Smooth muscle cell (in vitro differentiated cells): ENCODE data around the gene TAAR1. TPM values are rescaled to one million over a fixed set of nuclear protein-coding genes. Genes with fewer than 3 reads are reported as not detected.
A peak's percentile ranks its signal among the peaks of the same experiment; 100 is the strongest.

Source experiments
- DNase-seq: peaks from one replicate; lab custom pipeline; 2025; ENCODE audit not compliant: unreplicated experiment; lab: John Stamatoyannopoulos, UW
- H2AFZ ChIP-seq: fragments of 200-600 bp; sonication (generic); 2 replicates; pipeline ENCODE4 v1.6.0; 2016; ENCODE audit warnings: antibody characterized with exemption, low read depth, mild to moderate bottlenecking
- H3F3A ChIP-seq: fragments of 200-600 bp; sonication (generic); 2 replicates; pipeline ENCODE4 v1.6.0; 2017; ENCODE audit warnings: antibody characterized with exemption, low read depth
- H3K27ac ChIP-seq: fragments of 200-600 bp; sonication (generic); 2 replicates; pipeline ENCODE4 v1.5.1; 2016; ENCODE audit warnings: low read depth, mild to moderate bottlenecking
- H3K27me3 ChIP-seq: fragments of 200-600 bp; sonication (generic); 2 replicates; pipeline ENCODE4 v1.6.1; 2016; ENCODE audit warnings: low read depth, mild to moderate bottlenecking
- H3K36me3 ChIP-seq: fragments of 200-600 bp; sonication (generic); 2 replicates; pipeline ENCODE4 v1.5.1; 2016; ENCODE audit warnings: low read depth
- H3K4me1 ChIP-seq: fragments of 200-600 bp; sonication (generic); 2 replicates; pipeline ENCODE4 v1.5.1; 2016; ENCODE audit warnings: low read depth
- H3K4me2 ChIP-seq: fragments of 200-600 bp; sonication (generic); 2 replicates; pipeline ENCODE4 v1.6.0; 2016; ENCODE audit warnings: mild to moderate bottlenecking
- H3K4me3 ChIP-seq: fragments of 200-600 bp; sonication (generic); 2 replicates; pipeline ENCODE4 v1.5.1; 2016; ENCODE audit warnings: mild to moderate bottlenecking
- H3K79me2 ChIP-seq: fragments of 200-600 bp; sonication (generic); 2 replicates; pipeline ENCODE4 v1.6.0; 2016; ENCODE audit warnings: low read depth, mild to moderate bottlenecking
- H3K9ac ChIP-seq: fragments of 200-600 bp; sonication (generic); 2 replicates; pipeline ENCODE4 v1.6.0; 2016; ENCODE audit warnings: low read depth
- H3K9me3 ChIP-seq: fragments of 200-600 bp; sonication (generic); replicated peaks from 2 replicates; pipeline ENCODE4 v1.5.1; 2016; ENCODE audit warnings: low read depth
- H4K20me1 ChIP-seq: fragments of 200-600 bp; sonication (generic); 2 replicates; pipeline ENCODE4 v1.6.0; 2016; ENCODE audit warnings: low read depth
- WGBS: methylation state at CpG from one replicate; pipeline ENCODE4 v1.1.7; 2016; ENCODE audit warnings: low lambda C conversion rate; 5-methylcytosine and 5-hydroxymethylcytosine counted together
- polyA plus RNA-seq: library from polyadenylated mRNA; unstranded; fragments of >200 nt; fragmentation: Nextera tagmentation; extraction: Ambion mirVana; gene quantifications from 2 replicates; pipeline ENCODE4 v1.2.1, GENCODE V29; 2016
- total RNA-seq: library from RNA; depleted of rRNA; stranded (reverse); fragments of >200 nt; gene quantifications from 2 replicates; pipeline ENCODE4 v1.2.3, GENCODE V29; 2014
- TF ChIP-seq, protein P1 (sequence below): fragments of 200-600 bp; sonication (generic); IDR thresholded peaks from 2 replicates; pipeline ENCODE4 v1.5.1; 2017; ENCODE audit warnings: borderline replicate concordance, mild to moderate bottlenecking, antibody characterized with exemption; ENCODE audit not compliant: insufficient read depth, poor library complexity, severe bottlenecking

The TAAR1 gene
- total and polyA plus RNA-seq, 2 experiments from 2014 or later: not detected

DNA sequence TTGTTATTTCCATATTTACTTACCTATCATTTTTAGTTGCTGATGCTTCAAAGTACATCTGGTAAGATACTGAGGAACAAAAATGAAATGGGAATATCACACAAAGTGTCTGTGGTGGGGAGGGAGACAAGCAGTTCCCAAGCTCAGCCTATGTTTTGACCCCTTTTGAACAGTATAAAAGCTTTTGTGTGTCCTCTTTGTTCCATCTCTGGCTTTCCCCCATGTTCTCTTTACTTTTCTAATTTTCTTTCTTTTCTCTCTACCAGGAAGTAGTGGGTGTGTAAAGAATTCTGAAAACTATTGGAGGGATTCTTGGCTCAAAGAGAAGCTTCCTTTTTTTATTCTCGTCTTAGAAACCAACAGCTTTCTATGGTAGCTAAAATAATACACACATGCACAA is 42.3 kb downstream of the TAAR1 start:
- Histone ChIP-seq H3K36me3 (no peaks in the 10 kb centered on the region), H2AFZ (peak overlapping the region; percentile 28), H3F3A (no peaks in the 10 kb centered on the region), H3K9me3 (no peaks in the 10 kb centered on the region), H3K4me1 (peaks cover 12% of the 10 kb centered on the region), H4K20me1 (no peaks in the 10 kb centered on the region), H3K4me2 (no peak overlapping the region), H3K27me3 (no peaks in the 10 kb centered on the region), H3K4me3 (no peak overlapping the region), H3K27ac (no peak overlapping the region), H3K9ac (no peak overlapping the region), H3K79me2 (no peaks in the 10 kb centered on the region)
- TF ChIP-seq, protein P1, sequence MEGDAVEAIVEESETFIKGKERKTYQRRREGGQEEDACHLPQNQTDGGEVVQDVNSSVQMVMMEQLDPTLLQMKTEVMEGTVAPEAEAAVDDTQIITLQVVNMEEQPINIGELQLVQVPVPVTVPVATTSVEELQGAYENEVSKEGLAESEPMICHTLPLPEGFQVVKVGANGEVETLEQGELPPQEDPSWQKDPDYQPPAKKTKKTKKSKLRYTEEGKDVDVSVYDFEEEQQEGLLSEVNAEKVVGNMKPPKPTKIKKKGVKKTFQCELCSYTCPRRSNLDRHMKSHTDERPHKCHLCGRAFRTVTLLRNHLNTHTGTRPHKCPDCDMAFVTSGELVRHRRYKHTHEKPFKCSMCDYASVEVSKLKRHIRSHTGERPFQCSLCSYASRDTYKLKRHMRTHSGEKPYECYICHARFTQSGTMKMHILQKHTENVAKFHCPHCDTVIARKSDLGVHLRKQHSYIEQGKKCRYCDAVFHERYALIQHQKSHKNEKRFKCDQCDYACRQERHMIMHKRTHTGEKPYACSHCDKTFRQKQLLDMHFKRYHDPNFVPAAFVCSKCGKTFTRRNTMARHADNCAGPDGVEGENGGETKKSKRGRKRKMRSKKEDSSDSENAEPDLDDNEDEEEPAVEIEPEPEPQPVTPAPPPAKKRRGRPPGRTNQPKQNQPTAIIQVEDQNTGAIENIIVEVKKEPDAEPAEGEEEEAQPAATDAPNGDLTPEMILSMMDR: no peak
- no peak for DNase-seq
- 50% methylated on average over 1 of the region's 1 CpG for WGBS

DNA sequence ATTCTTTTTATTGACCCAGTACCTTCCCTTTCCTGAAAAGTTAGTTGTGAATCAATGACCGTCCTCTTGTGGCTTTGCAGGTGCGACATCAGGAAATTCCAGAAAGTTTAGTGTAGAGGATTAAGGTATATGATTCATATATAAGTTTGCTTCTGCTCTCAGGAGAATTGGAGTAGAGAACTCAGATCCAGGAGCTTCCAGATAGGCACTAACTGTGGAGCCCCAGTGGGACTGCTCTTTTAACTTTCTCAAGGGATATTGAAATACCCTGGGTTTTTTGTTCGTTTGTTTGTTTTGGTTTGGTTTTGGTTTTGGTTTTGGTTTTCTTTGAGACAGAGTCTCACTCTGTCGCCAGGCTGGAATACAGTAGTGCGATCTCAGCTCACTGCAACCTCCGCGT is 44.4 kb downstream of the TAAR1 start:
- Histone ChIP-seq H3K36me3 (no peaks in the 10 kb centered on the region), H3F3A (no peaks in the 10 kb centered on the region), H3K79me2 (no peaks in the 10 kb centered on the region), H3K27me3 (no peaks in the 10 kb centered on the region), H4K20me1 (no peaks in the 10 kb centered on the region), H3K9me3 (no peaks in the 10 kb centered on the region), H3K4me2 (peak overlapping the region; percentile 4), H2AFZ (no peak overlapping the region), H3K4me1 (peaks cover 12% of the 10 kb centered on the region), H3K27ac (no peak overlapping the region), H3K9ac (no peak overlapping the region), H3K4me3 (no peak overlapping the region)
- no peak for DNase-seq
- TF ChIP-seq, protein P1: no peak
- WGBS: 86% methylated on average over 7 of the region's 7 CpGs

DNA sequence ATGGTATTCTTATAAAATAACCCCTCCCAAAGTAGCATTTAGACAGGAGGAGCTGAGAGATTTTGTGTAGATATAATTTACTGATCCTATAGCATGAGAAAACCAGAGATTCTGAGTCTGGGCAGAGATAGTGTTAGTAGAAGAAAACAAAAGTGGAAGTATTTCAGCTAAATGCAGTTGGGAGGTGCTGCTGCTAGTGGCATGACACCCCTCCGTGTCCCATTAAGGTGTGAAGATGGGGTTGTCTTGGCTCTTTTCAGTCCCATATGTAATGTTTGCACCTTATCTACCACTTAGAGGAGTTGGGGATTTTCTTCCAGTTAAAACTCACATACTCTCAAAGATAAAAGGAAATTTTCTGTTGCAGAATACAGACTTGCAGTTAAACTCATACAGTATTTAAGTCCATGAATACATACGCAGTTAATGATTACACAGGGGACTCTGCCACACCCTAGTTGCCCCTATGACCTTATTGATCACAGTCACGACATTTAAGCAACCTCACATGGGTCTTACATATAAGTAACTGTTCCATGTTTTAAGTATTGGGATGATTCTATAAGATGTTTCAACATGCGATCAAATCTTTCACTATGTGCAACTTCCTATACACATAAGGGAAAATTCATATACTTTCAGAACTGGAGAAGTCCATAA is 46.4 kb downstream of the TAAR1 start:
- no peak overlapping the region for H3K4me3 ChIP-seq
- H4K20me1 ChIP-seq: no peaks in the 10 kb centered on the region
- H3K79me2 ChIP-seq: no peaks in the 10 kb centered on the region
- H3K9me3 ChIP-seq: no peaks in the 10 kb centered on the region
- H3K27me3 ChIP-seq: no peaks in the 10 kb centered on the region
- no peak overlapping the region for H2AFZ ChIP-seq
- no peak for DNase-seq
- no peak overlapping the region for H3K27ac ChIP-seq
- no peak overlapping the region for H3K4me2 ChIP-seq
- 68% methylated on average over 4 of the region's 4 CpGs for WGBS
- no peak overlapping the region for H3K9ac ChIP-seq
- peaks cover 12% of the 10 kb centered on the region for H3K4me1 ChIP-seq
- no peaks in the 10 kb centered on the region for H3F3A ChIP-seq
- no peaks in the 10 kb centered on the region for H3K36me3 ChIP-seq
- TF ChIP-seq, protein P1: no peak

DNA sequence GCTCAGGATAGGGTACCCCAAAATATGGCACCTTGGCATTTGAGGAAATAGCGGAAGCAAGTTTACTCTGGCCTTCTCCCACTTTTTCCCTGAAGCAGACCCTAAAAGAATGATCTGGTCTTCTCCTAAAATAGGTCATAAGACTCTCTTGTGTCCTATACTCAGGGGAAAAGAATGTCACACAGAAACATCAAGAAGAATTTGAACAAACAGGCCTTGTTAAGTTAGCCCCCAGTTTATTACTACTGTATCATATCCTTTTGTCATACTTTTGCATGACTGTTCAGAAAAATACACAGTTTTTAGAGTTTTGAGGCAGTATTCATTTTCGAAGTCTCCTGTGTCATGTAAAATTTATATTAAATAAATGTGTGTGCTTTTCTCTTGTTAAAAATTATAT is 47.4 kb downstream of the TAAR1 start:
- Histone ChIP-seq H3K4me3 (no peak overlapping the region), H3F3A (no peaks in the 10 kb centered on the region), H3K9me3 (no peaks in the 10 kb centered on the region), H3K36me3 (no peaks in the 10 kb centered on the region), H3K27me3 (no peaks in the 10 kb centered on the region), H4K20me1 (no peaks in the 10 kb centered on the region), H2AFZ (no peak overlapping the region), H3K27ac (no peak overlapping the region), H3K4me2 (no peak overlapping the region), H3K79me2 (no peaks in the 10 kb centered on the region), H3K9ac (no peak overlapping the region), H3K4me1 (peaks cover 6% of the 10 kb centered on the region)
- TF ChIP-seq, protein P1: no peak
- 93% methylated on average over 2 of the region's 2 CpGs for WGBS
- no peak for DNase-seq
